H9 (cell line): ENCODE results near the gene MCF2L2. TPM values are rescaled to one million over a fixed set of nuclear protein-coding genes. Genes with fewer than 3 reads are reported as not detected.
A peak's percentile ranks its signal among the peaks of the same experiment; 100 is the strongest.

Experiments used
- DNase-seq: peaks from one replicate; pipeline ENCODE4 v3.0.0-alpha.2; 2017
- H2AFZ ChIP-seq: one replicate; pipeline ENCODE4 v1.6.1; 2013; ENCODE audit warnings: mild to moderate bottlenecking, low read length, control low read depth, moderate library complexity
- H2AK5ac ChIP-seq: 2 replicates; pipeline ENCODE4 v1.6.1; 2013; ENCODE audit warnings: low read length, control low read depth, mixed read lengths; ENCODE audit not compliant: insufficient read length
- H2BK120ac ChIP-seq: one replicate; pipeline ENCODE4 v1.6.1; 2013; ENCODE audit warnings: low read depth, mild to moderate bottlenecking, low read length, control low read depth, inconsistent platforms; ENCODE audit not compliant: poor library complexity, severe bottlenecking
- H2BK12ac ChIP-seq: 2 replicates; pipeline ENCODE4 v1.6.1; 2013; ENCODE audit warnings: low read length, control low read depth, mixed read lengths, low read depth; ENCODE audit not compliant: insufficient read length
- H2BK15ac ChIP-seq: 2 replicates; pipeline ENCODE4 v1.6.1; 2013; ENCODE audit warnings: low read depth, low read length, control low read depth
- H2BK20ac ChIP-seq: one replicate; pipeline ENCODE4 v1.6.1; 2013; ENCODE audit warnings: low read depth, mild to moderate bottlenecking, low read length, control low read depth, inconsistent platforms; ENCODE audit not compliant: poor library complexity, severe bottlenecking
- H2BK5ac ChIP-seq: 2 replicates; pipeline ENCODE4 v1.6.1; 2013; ENCODE audit warnings: low read length, control low read depth, mixed read lengths; ENCODE audit not compliant: insufficient read length
- H3K14ac ChIP-seq: 2 replicates; pipeline ENCODE4 v1.6.1; 2013; ENCODE audit warnings: low read length, control low read depth; ENCODE audit not compliant: insufficient read depth
- H3K18ac ChIP-seq: 2 replicates; pipeline ENCODE4 v1.6.1; 2013; ENCODE audit warnings: low read depth, mild to moderate bottlenecking, mixed read lengths, low read length, control low read depth; ENCODE audit not compliant: insufficient read length
- H3K23ac ChIP-seq: 2 replicates; pipeline ENCODE4 v1.6.1; 2013; ENCODE audit warnings: low read length, control low read depth, mixed read lengths, low read depth; ENCODE audit not compliant: insufficient read length
- H3K23me2 ChIP-seq: 2 replicates; pipeline ENCODE4 v1.6.1; 2013; ENCODE audit warnings: low read depth, mild to moderate bottlenecking, mixed read lengths, low read length, control low read depth; ENCODE audit not compliant: insufficient read length, poor library complexity, severe bottlenecking
- H3K27ac ChIP-seq: 2 replicates; pipeline ENCODE4 v1.5.1; 2013; ENCODE audit warnings: low read length, control low read depth, mixed read lengths, low read depth; ENCODE audit not compliant: insufficient read length
- H3K27me3 ChIP-seq: 2 replicates; pipeline ENCODE4 v1.6.1; 2013; ENCODE audit warnings: low read length, control low read depth, inconsistent platforms; ENCODE audit not compliant: insufficient read depth
- H3K4ac ChIP-seq: 2 replicates; pipeline ENCODE4 v1.6.1; 2013; ENCODE audit warnings: low read depth, mild to moderate bottlenecking, control low read depth, inconsistent platforms, low read length, moderate library complexity
- H3K4me1 ChIP-seq: 2 replicates; pipeline ENCODE4 v1.6.1; 2013; ENCODE audit warnings: low read length, control low read depth, inconsistent platforms; ENCODE audit not compliant: insufficient read depth
- H3K4me2 ChIP-seq: 2 replicates; pipeline ENCODE4 v1.6.1; 2013; ENCODE audit warnings: low read length, control low read depth, mixed read lengths; ENCODE audit not compliant: insufficient read length, insufficient read depth
- H3K56ac ChIP-seq: 2 replicates; pipeline ENCODE4 v1.6.1; 2013; ENCODE audit warnings: low read depth, mild to moderate bottlenecking, mixed read lengths, low read length, control low read depth; ENCODE audit not compliant: insufficient read length
- H3K79me1 ChIP-seq: 2 replicates; pipeline ENCODE4 v1.6.1; 2013; ENCODE audit warnings: low read depth, mild to moderate bottlenecking, moderate library complexity, low read length, control low read depth, inconsistent platforms; ENCODE audit not compliant: insufficient read depth, poor library complexity, severe bottlenecking
- H3K79me2 ChIP-seq: 2 replicates; pipeline ENCODE4 v1.6.1; 2013; ENCODE audit warnings: low read length, control low read depth, inconsistent platforms; ENCODE audit not compliant: insufficient read depth
- H3K9ac ChIP-seq: 2 replicates; pipeline ENCODE4 v1.6.1; 2013; ENCODE audit warnings: low read length, control low read depth, mixed read lengths; ENCODE audit not compliant: insufficient read length; ENCODE audit errors: extremely low read depth
- H3K9me3 ChIP-seq: one replicate; pipeline ENCODE4 v1.6.1; 2013; ENCODE audit warnings: low read depth, low read length, inconsistent platforms; ENCODE audit not compliant: control insufficient read depth
- H3T11ph ChIP-seq: one replicate; pipeline ENCODE4 v1.6.1; 2013; ENCODE audit warnings: mild to moderate bottlenecking, low read length, control low read depth, inconsistent platforms
- H4K20me1 ChIP-seq: one replicate; pipeline ENCODE4 v1.6.1; 2013; ENCODE audit not compliant: control insufficient read depth, insufficient read length, insufficient read depth
- H4K5ac ChIP-seq: 2 replicates; pipeline ENCODE4 v1.6.1; 2013; ENCODE audit warnings: low read depth, mild to moderate bottlenecking, mixed read lengths, low read length, control low read depth; ENCODE audit not compliant: insufficient read length
- H4K8ac ChIP-seq: replicated peaks from 2 replicates; pipeline ENCODE4 v1.6.1; 2013; ENCODE audit warnings: low read length, control low read depth, mixed read lengths, low read depth; ENCODE audit not compliant: insufficient read length
- H4K91ac ChIP-seq: 2 replicates; pipeline ENCODE4 v1.6.1; 2013; ENCODE audit warnings: low read depth, mild to moderate bottlenecking, moderate library complexity, mixed read lengths, low read length, control low read depth; ENCODE audit not compliant: insufficient read length
- H3K27ac Mint-ChIP-seq, 3 experiments: 2 replicates in 2 of 3; 3 replicates in 1 of 3; pipeline ENCODE4 v1.8.0; 2020 to 2021; ENCODE audit warnings: mixed read lengths in 3 of 3, mild to moderate bottlenecking in 1 of 3, moderate library complexity in 1 of 3
- H3K27me3 Mint-ChIP-seq: 2 replicates; pipeline ENCODE4 v1.8.0; 2021; ENCODE audit warnings: low read depth, mild to moderate bottlenecking, moderate library complexity, mixed read lengths
- H3K36me3 Mint-ChIP-seq, 3 experiments: 2 replicates in 2 of 3; 3 replicates in 1 of 3; pipeline ENCODE4 v1.8.0; 2020 to 2021; ENCODE audit warnings: low read depth in 3 of 3, mixed read lengths in 3 of 3; ENCODE audit not compliant: insufficient read depth in 1 of 3
- H3K4me1 Mint-ChIP-seq, 2 experiments: 2 replicates each; pipeline ENCODE4 v1.8.0; 2020; ENCODE audit warnings: mixed read lengths in 2 of 2
- H3K4me3 Mint-ChIP-seq, 2 experiments: 2 replicates in 1 of 2; 3 replicates in 1 of 2; pipeline ENCODE4 v1.8.0; 2020 to 2021; ENCODE audit warnings: mild to moderate bottlenecking in 2 of 2, mixed read lengths in 2 of 2, moderate library complexity in 1 of 2
- H3K9me3 Mint-ChIP-seq, 2 experiments: 2 replicates in 1 of 2; 3 replicates in 1 of 2; pipeline ENCODE4 v1.8.0; 2020; ENCODE audit warnings: mild to moderate bottlenecking in 2 of 2, mixed read lengths in 2 of 2, moderate library complexity in 1 of 2
- WGBS: extraction: QIAGEN DNeasy Blood & Tissue Kit; methylation state at CpG from one replicate; pipeline ENCODE4 v1.1.7; 2013; ENCODE audit warnings: missing lambda C conversion rate, low lambda C conversion rate, mixed read lengths; ENCODE audit not compliant: insufficient read length; ENCODE audit errors: extremely low coverage; 5-methylcytosine and 5-hydroxymethylcytosine counted together
- total RNA-seq: library from RNA; stranded (reverse); gene quantifications from 2 replicates; pipeline ENCODE4 v1.2.1, GENCODE V29; 2021
- TF ChIP-seq, protein P1 (sequence below): fragments of 200-600 bp; sonication (generic); conservative IDR thresholded peaks from 3 replicates; pipeline ENCODE4 v1.8.0; 2021; ENCODE audit warnings: antibody characterized with exemption, mild to moderate bottlenecking

MCF2L2 gene
- total RNA-seq, 1 experiment from 2014 or later = 6.4 TPM

GRCh38 chr3:183254487-183255347 is 173.7 kb downstream of the MCF2L2 start:
- H3K79me2 ChIP-seq = no peaks in the 10 kb centered on the region
- H3K27ac Mint-ChIP-seq = peak overlapping the region in 1 of 3 experiments; percentile 48; a peak in 3 of 7 replicates
- no peak overlapping the region for H2AFZ ChIP-seq
- no peak overlapping the region for H4K8ac ChIP-seq
- no peaks in the 10 kb centered on the region for H3K79me1 ChIP-seq
- H3T11ph ChIP-seq = no peak overlapping the region
- no peak overlapping the region for H3K18ac ChIP-seq
- peak overlapping the region; percentile 94 for H3K4me2 ChIP-seq
- H3K36me3 Mint-ChIP-seq = peaks cover 0 to 4% (median 4%) of the 10 kb centered on the region in 3 experiments; a peak in 2 of 7 replicates
- H4K91ac ChIP-seq = no peak overlapping the region
- H4K20me1 ChIP-seq = no peaks in the 10 kb centered on the region
- H3K4ac ChIP-seq = no peak overlapping the region
- H3K27me3 ChIP-seq = peaks cover 10% of the 10 kb centered on the region; the same call in 1 of the 2 replicates
- peaks cover 16% of the 10 kb centered on the region for H3K27me3 Mint-ChIP-seq
- peak overlapping the region; percentile 72 to 83 for H3K4me3 Mint-ChIP-seq
- H2BK5ac ChIP-seq = no peak overlapping the region
- H2BK15ac ChIP-seq = no peak overlapping the region; the same call in 1 of the 2 replicates
- no peak overlapping the region for H2BK20ac ChIP-seq
- no peak for DNase-seq
- H3K4me1 Mint-ChIP-seq = peaks cover 19 to 26% of the 10 kb centered on the region in 2 experiments
- no peak overlapping the region for H4K5ac ChIP-seq
- H3K27ac ChIP-seq = no peak overlapping the region
- H3K4me1 ChIP-seq = no peaks in the 10 kb centered on the region; the same call in 1 of the 2 replicates
- H3K9me3 Mint-ChIP-seq = no peaks in the 10 kb centered on the region
- H2AK5ac ChIP-seq = no peak overlapping the region
- H3K23ac ChIP-seq = no peak overlapping the region
- peak overlapping the region; percentile 93 for H3K14ac ChIP-seq
- H3K9me3 ChIP-seq = no peaks in the 10 kb centered on the region
- H3K9ac ChIP-seq = peak overlapping the region; percentile 68
- H3K23me2 ChIP-seq = peaks cover 20% of the 10 kb centered on the region
- no peak overlapping the region for H2BK120ac ChIP-seq
- H2BK12ac ChIP-seq = no peak overlapping the region
- no peak overlapping the region for H3K56ac ChIP-seq
- WGBS = no CpG with 5 or more reads among the region's 49 CpGs
- TF ChIP-seq, protein P1, sequence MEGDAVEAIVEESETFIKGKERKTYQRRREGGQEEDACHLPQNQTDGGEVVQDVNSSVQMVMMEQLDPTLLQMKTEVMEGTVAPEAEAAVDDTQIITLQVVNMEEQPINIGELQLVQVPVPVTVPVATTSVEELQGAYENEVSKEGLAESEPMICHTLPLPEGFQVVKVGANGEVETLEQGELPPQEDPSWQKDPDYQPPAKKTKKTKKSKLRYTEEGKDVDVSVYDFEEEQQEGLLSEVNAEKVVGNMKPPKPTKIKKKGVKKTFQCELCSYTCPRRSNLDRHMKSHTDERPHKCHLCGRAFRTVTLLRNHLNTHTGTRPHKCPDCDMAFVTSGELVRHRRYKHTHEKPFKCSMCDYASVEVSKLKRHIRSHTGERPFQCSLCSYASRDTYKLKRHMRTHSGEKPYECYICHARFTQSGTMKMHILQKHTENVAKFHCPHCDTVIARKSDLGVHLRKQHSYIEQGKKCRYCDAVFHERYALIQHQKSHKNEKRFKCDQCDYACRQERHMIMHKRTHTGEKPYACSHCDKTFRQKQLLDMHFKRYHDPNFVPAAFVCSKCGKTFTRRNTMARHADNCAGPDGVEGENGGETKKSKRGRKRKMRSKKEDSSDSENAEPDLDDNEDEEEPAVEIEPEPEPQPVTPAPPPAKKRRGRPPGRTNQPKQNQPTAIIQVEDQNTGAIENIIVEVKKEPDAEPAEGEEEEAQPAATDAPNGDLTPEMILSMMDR = no peak
